Muscle layer of duodenum (tissue), 2 donors: ENCODE data around the gene DNAH7.
"Not testable (repeated sequence)": the region's sequence is repeated elsewhere in the genome, so short reads cannot be mapped to it uniquely, and the experiment has no call there.

ENCODE experiments used
- H3K27ac ChIP-seq: one replicate; pipeline ENCODE4 v1.7.0; 2013; ENCODE audit warnings: mild to moderate bottlenecking, low read length
- H3K27me3 ChIP-seq: one replicate; pipeline ENCODE4 v1.7.0; 2013; ENCODE audit warnings: low read depth, mild to moderate bottlenecking, control low read depth, low read length
- H3K36me3 ChIP-seq, 2 donors: one replicate each; pipeline ENCODE4 v1.7.0; 2013; ENCODE audit warnings: low read length in 2 of 2, control low read depth in 1 of 2, mild to moderate bottlenecking in 1 of 2; ENCODE audit not compliant: insufficient read depth in 2 of 2, control insufficient read depth in 1 of 2
- H3K4me1 ChIP-seq, 2 donors: one replicate each; pipeline ENCODE4 v1.7.0; 2013; ENCODE audit warnings: low read length in 2 of 2, mild to moderate bottlenecking in 2 of 2, control low read depth in 1 of 2, moderate library complexity in 1 of 2; ENCODE audit not compliant: insufficient read depth in 2 of 2, control insufficient read depth in 1 of 2
- H3K4me3 ChIP-seq, 2 donors: one replicate each; pipeline ENCODE4 v1.7.0; 2013; ENCODE audit warnings: low read length in 2 of 2, low read depth in 1 of 2, mild to moderate bottlenecking in 1 of 2
- H3K9me3 ChIP-seq, 2 donors: one replicate each; pipeline ENCODE4 v1.7.0; 2013; ENCODE audit warnings: low read length in 2 of 2, control low read depth in 1 of 2, mild to moderate bottlenecking in 1 of 2; ENCODE audit not compliant: control insufficient read depth in 1 of 2
- donor health status: healthy.

Gene DNAH7

GRCh38 chr2:196097864-196098660 is 29.4 kb upstream of the DNAH7 start:
- Histone ChIP-seq H3K27ac (no peak overlapping the region), H3K4me3 (no peak overlapping the region), H3K4me1 (no peaks in the 10 kb centered on the region), H3K36me3 (no peaks in the 10 kb centered on the region), H3K27me3 (no peaks in the 10 kb centered on the region), H3K9me3 (no peaks in the 10 kb centered on the region)

DNA sequence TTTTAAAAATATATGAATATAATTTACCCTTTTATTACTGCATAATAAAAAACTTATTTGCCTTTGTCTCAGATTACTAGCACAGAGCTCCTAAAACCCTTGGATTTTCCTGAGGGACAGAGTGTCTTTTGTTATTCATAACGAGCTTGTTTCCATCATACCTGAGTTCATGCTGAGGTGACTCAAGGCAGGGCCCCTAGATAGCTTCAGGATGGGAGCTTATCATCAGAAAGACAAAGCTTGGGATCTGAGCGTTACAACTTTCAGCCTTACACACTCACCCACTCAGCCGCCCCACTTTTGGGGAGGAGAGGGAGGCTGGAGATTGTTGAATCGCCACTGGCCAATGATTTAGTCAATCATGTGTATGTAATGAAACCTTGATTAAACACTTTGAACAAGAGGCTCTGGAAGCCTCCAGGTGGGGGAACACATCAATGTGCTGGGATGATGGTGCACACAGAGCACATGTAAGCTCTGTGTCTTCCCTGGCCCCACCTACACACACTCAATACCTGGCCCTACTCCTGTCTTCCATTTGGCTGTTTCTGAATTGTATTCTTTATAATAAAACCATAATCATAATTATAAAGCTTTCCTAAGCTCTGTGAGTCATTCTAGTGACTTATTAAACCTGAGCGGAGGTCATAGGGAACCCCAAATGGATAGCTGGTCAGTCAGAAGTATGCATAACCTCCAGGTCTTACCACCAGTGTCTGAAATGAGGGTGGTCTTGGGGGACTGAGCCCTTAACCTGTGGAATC is 28.5 kb upstream of the DNAH7 start:
- Histone ChIP-seq H3K36me3 (no peaks in the 10 kb centered on the region), H3K4me3 (no peak overlapping the region), H3K27ac (no peak overlapping the region), H3K4me1 (no peaks in the 10 kb centered on the region), H3K9me3 (no peaks in the 10 kb centered on the region), H3K27me3 (no peaks in the 10 kb centered on the region)

- H3K27me3 ChIP-seq: no peaks in the 10 kb centered on the region
- no peaks in the 10 kb centered on the region for H3K9me3 ChIP-seq
- H3K27ac ChIP-seq: no peak overlapping the region
- H3K4me3 ChIP-seq: no peak overlapping the region
- H3K36me3 ChIP-seq: no peaks in the 10 kb centered on the region
- H3K4me1 ChIP-seq: no peaks in the 10 kb centered on the region
Observed at GRCh38 chr2:196096264-196096663, 27.6 kb upstream of the DNAH7 start.

GRCh38 chr2:196089448-196089847 is 20.8 kb upstream of the DNAH7 start:
- not testable (repeated sequence) for H3K27me3 ChIP-seq, H3K4me3 ChIP-seq, H3K4me1 ChIP-seq, H3K9me3 ChIP-seq, H3K27ac ChIP-seq, H3K36me3 ChIP-seq

DNA sequence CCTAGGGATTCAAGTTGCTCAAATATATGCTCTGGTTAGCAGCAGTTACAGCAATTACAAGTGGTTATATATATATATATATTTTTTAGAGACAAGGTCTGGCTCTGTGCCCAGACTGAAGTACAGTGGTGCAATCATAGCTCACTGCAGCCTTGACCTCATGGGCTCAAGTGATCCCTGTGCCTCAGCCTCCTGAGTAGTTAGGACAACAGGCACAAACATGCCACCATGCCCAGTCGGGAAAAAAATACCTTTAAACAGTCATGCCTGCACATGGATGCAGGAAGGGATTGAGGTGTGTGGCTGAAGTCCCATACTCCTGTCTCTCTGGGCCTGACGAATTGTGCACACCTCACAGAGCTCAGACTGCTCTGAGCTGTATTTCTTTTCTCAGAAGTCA is 19.6 kb upstream of the DNAH7 start:
- no peaks in the 10 kb centered on the region for H3K4me1 ChIP-seq
- peaks cover 0 to 3% of the 10 kb centered on the region in 2 donors for H3K9me3 ChIP-seq
- H3K36me3 ChIP-seq: no peaks in the 10 kb centered on the region
- H3K4me3 ChIP-seq: no peak overlapping the region
- no peak overlapping the region for H3K27ac ChIP-seq
- H3K27me3 ChIP-seq: no peaks in the 10 kb centered on the region

GRCh38 chr2:196086517-196087368 is 18.1 kb upstream of the DNAH7 start:
- Histone ChIP-seq H3K36me3 (no peaks in the 10 kb centered on the region), H3K4me3 (no peak overlapping the region), H3K4me1 (no peaks in the 10 kb centered on the region), H3K27me3 (no peaks in the 10 kb centered on the region), H3K27ac (no peak overlapping the region), H3K9me3 (peaks cover 0 to 3% of the 10 kb centered on the region in 2 donors)

DNA sequence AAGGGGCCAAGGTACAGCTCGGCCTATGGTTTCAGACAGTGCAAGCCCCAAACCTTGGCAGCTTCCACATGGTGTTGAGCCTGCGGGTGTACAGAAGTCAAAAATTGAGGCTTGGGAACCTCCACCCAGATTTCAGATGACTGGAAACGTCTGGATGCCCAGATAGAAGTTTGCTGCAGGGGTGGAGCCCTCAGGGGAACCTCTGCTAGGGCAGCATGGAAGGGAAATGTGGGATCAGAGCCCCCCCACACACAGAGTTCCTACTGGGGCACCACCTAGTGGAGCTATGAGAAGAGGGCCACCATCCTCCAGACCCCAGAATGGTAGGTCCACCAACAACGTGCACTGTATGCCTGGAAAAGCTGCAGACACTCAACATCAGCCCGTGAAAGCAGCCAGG is 15.0 kb upstream of the DNAH7 start:
- peaks cover 0 to 3% of the 10 kb centered on the region in 2 donors for H3K9me3 ChIP-seq

GRCh38 chr2:196080526-196080925 is 11.9 kb upstream of the DNAH7 start:
- Histone ChIP-seq H3K27me3 (no peaks in the 10 kb centered on the region), H3K36me3 (no peaks in the 10 kb centered on the region), H3K4me1 (no peaks in the 10 kb centered on the region), H3K9me3 (peaks cover 0 to 3% of the 10 kb centered on the region in 2 donors), H3K27ac (no peak overlapping the region), H3K4me3 (no peak overlapping the region)

More for the DNA sequence above, 15.0 kb upstream of the DNAH7 start:
- H3K27me3 ChIP-seq: no peaks in the 10 kb centered on the region
- no peaks in the 10 kb centered on the region for H3K36me3 ChIP-seq
- no peak overlapping the region for H3K27ac ChIP-seq
- no peak overlapping the region for H3K4me3 ChIP-seq
- H3K4me1 ChIP-seq: no peaks in the 10 kb centered on the region

GRCh38 chr2:196079052-196079451 is 10.4 kb upstream of the DNAH7 start:
- Histone ChIP-seq H3K27ac (no peak overlapping the region), H3K9me3 (peaks cover 0 to 3% of the 10 kb centered on the region in 2 donors), H3K4me3 (no peak overlapping the region), H3K36me3 (no peaks in the 10 kb centered on the region), H3K4me1 (no peaks in the 10 kb centered on the region), H3K27me3 (no peaks in the 10 kb centered on the region)

GRCh38 chr2:196077821-196078220 is 9.2 kb upstream of the DNAH7 start:
- no peaks in the 10 kb centered on the region for H3K4me1 ChIP-seq
- H3K9me3 ChIP-seq: no peaks in the 10 kb centered on the region
- H3K27me3 ChIP-seq: no peaks in the 10 kb centered on the region
- H3K27ac ChIP-seq: no peak overlapping the region
- no peaks in the 10 kb centered on the region for H3K36me3 ChIP-seq
- no peak overlapping the region for H3K4me3 ChIP-seq
